ENCODE measurements around the gene POT1.

- no peak for TF ChIP-seq CTCF (IDR thresholded peaks at IDR 0.05 in 4 of 5, conservative IDR thresholded peaks at IDR 0.05 in 1 of 5)
- no peak for TF ChIP-seq POLR2A (IDR thresholded peaks at IDR 0.05)
Measured at GRCh38 chr7:124919841-124920240, 9.8 kb downstream of the POT1 start.

All from gastrocnemius medialis (tissue), 4 donors.